NCI-H82 (cell line): ENCODE data around the gene FUT2.
A peak's percentile ranks its signal among the peaks of the same experiment; 100 is the strongest.

ENCODE experiments used
- DNase-seq: peaks from one replicate; lab custom pipeline; 2025; lab: John Stamatoyannopoulos, UW

FUT2 gene

DNA sequence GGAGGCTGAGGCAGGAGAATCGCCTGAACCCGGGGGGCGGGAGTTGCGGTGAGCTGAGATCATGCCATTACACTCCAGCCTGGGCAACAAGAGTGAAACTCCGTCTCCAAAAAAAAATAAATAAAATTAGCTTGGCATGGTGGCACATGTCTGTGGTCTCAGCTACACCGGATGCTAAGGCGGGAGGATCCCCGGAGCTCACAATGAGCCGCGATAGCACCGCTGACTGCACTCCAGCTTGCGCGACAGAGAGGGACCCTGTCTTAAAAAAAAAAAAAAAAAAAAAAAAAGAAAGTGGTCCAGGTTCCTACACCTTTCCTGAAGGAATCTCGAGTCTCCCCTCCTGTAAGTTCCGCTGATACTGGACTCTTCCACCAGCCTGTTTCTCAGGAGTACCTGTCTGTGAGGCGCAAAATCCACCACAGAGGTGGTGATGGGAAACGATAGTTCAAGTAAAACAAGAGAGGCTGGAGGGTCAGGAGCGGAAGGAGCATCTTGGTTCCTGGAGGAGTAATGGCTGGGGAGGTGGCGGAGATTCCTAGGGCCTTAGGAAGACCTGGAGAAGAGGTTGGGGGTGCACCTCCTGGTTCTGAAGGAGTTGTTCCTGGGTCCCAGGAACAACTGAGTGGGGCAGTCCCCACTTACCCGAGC lies 56.2 kb downstream of the FUT2 start:
- no peak for DNase-seq

DNA sequence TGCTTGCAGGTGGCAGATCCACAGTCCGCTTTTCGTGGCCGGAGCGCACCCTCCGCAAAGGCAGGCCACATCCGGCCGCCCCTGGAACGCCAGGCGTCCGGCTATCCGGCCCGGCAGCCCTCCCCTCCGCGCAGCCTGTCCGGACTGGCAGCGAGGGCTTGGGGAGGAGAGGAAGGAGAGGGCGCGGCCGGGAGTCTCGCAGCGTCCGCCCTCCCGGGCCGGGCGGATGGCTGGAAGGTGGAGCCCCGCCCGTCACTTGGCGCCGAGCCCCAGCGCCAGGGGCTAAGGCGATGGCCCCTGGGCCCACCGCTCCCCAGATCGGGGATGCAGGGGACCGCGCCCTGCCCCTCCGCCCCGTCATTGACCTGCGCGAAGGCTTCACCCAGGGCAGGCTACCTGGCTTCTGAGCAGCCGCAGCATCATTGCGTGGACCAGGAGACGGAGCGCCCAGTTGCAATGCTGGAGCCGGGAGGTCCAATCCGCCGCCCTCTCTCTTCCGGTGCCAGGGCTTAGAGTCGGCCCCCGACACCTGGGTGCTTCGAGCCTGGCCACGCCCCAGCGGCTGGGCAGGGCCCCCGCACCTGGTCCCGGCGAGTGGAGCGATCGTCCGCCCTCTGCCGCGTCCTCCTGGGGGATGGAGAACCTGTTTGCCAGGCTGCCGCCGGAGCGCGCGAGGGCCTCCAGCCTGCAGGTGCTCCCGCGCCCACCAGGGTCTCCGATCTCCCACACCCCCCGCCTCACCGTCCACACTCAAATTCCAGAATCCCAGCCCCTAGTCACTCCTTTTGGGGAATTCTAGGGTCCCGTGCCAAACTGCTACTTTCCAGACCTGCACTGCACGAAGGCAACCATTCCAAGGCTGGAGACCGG lies 57.0 kb downstream of the FUT2 start, which contains the start of gene FUT1:
Gene FUT1 (minus strand): TSS at position 146 of the 870 bp plus-strand sequence. CDS start 1,360 bp downstream, outside the sequence.
- peak; percentile 70 for DNase-seq

- DNase-seq: no peak
These were observed 59.4 kb downstream of the FUT2 start, which contains the start of gene FGF21 for GRCh38 chr19:48755084-48755641. Gene FGF21, plus strand, starts transcription at chr19:48755524. Its CDS starts 713 bp downstream, at chr19:48756237.
